Measurements from ENCODE around the gene TLE4. TPM values are rescaled to one million over a fixed set of nuclear protein-coding genes. Genes with fewer than 3 reads are reported as not detected.

The TLE4 gene
- total and polyA plus RNA-seq, 12 donors = 4.2 to 17.3 (median 11.0) TPM

- no peaks in the 10 kb centered on the region for H3K9me3 ChIP-seq
- intact Hi-C loops (cut with DNase I) = loop anchor here in 2 of 10 donors (10.0 kb wide), 2 partner anchors 82 to 92 kb away; partner anchors contain the start of gene TLE4 (in 1 of the 2)
- H3K27ac ChIP-seq = no peak overlapping the region
- H3K36me3 ChIP-seq = peaks cover 0 to 9% (median 0%) of the 10 kb centered on the region in 9 donors
- H3K4me1 ChIP-seq = peaks cover 0 to 51% (median 38%) of the 10 kb centered on the region in 9 donors
- no peaks in the 10 kb centered on the region for H3K27me3 ChIP-seq
- no peak for DNase-seq
- TF ChIP-seq CTCF (IDR thresholded peaks at IDR 0.05) = no peak
- 93 to 98% methylated on average over 3 of the region's 3 CpGs for WGBS, 2 donors
- no peak overlapping the region for H3K4me3 ChIP-seq
- no peak for ATAC-seq
Observed at GRCh38 chr9:79667120-79667519, 95.4 kb downstream of the TLE4 start.

GRCh38 chr9:79667817-79668436 lies 96.2 kb downstream of the TLE4 start:
- no peak overlapping the region for H3K27ac ChIP-seq
- peaks cover 0 to 43% (median 30%) of the 10 kb centered on the region in 9 donors for H3K4me1 ChIP-seq
- intact Hi-C loops (cut with DNase I) = loop anchor here in 2 of 10 donors (10.0 kb wide), 2 partner anchors 83 to 93 kb away; partner anchors contain the start of gene TLE4 (in 1 of the 2)
- H3K36me3 ChIP-seq = peaks cover 0 to 10% (median 0%) of the 10 kb centered on the region in 9 donors
- DNase-seq (no peak), ATAC-seq (peak in 3 of 8 donors; percentile 25 to 68 (median 28))
- H3K4me3 ChIP-seq = no peak overlapping the region
- H3K27me3 ChIP-seq = no peaks in the 10 kb centered on the region
- H3K9me3 ChIP-seq = no peaks in the 10 kb centered on the region
- no peak for TF ChIP-seq CTCF (IDR thresholded peaks at IDR 0.05)
- 43 to 49% methylated on average over 9 of the region's 9 CpGs for WGBS, 2 donors

- no peak for DNase-seq
- no peak overlapping the region for H3K27ac ChIP-seq
- peaks cover 0 to 10% (median 0%) of the 10 kb centered on the region in 9 donors for H3K36me3 ChIP-seq
- H3K27me3 ChIP-seq = no peaks in the 10 kb centered on the region
- intact Hi-C loops (cut with DNase I) = loop anchor here in 2 of 10 donors (10.0 kb wide), 2 partner anchors 84 to 94 kb away; partner anchors contain the start of gene TLE4 (in 1 of the 2)
- H3K9me3 ChIP-seq = no peaks in the 10 kb centered on the region
- no peak for TF ChIP-seq CTCF (IDR thresholded peaks at IDR 0.05)
- H3K4me1 ChIP-seq = peaks cover 0 to 33% (median 22%) of the 10 kb centered on the region in 9 donors
- no peak for ATAC-seq
- WGBS, 2 donors = 74 to 76% methylated on average over 4 of the region's 4 CpGs
- no peak overlapping the region for H3K4me3 ChIP-seq
Observed at GRCh38 chr9:79668956-79669355, 97.2 kb downstream of the TLE4 start.

- intact Hi-C loops (cut with DNase I) = no loop called here
- ATAC-seq = no peak
- WGBS, 2 donors = 96 to 97% methylated on average over 3 of the region's 3 CpGs
Observed at GRCh38 chr9:79670269-79670961, 98.7 kb downstream of the TLE4 start.

More at GRCh38 chr9:79670269-79670961, 98.7 kb downstream of the TLE4 start:
- Histone ChIP-seq H3K9me3 (no peaks in the 10 kb centered on the region), H3K36me3 (peaks cover 0 to 10% (median 0%) of the 10 kb centered on the region in 9 donors), H3K4me1 (peaks cover 0 to 22% (median 12%) of the 10 kb centered on the region in 9 donors), H3K27me3 (no peaks in the 10 kb centered on the region), H3K4me3 (no peak overlapping the region), H3K27ac (no peak overlapping the region)
- DNase-seq = no peak
- TF ChIP-seq CTCF (IDR thresholded peaks at IDR 0.05) = no peak
